NT2/D1 (cell line): ENCODE results near the gene CACNB2.

Source experiments
- SUZ12 ChIP-seq: IDR thresholded peaks from 2 replicates; pipeline ENCODE4 v1.6.1; 2011; ENCODE audit not compliant: insufficient read length, insufficient read depth; ENCODE audit errors: extremely low read depth
- YY1 ChIP-seq: IDR thresholded peaks from 2 replicates; pipeline ENCODE4 v1.6.1; 2011; ENCODE audit not compliant: insufficient read length, insufficient read depth
- ZNF274 ChIP-seq: IDR thresholded peaks from 2 replicates; pipeline ENCODE4 v1.6.1; 2011; ENCODE audit warnings: mild to moderate bottlenecking, low read depth, low read length

GRCh38 chr10:18378766-18379165, 238.5 kb downstream of the CACNB2 start:
- TF ChIP-seq YY1 (no peak), ZNF274 (no peak), SUZ12 (no peak)
